K562 (cell line): ENCODE measurements around the gene COL16A1. TPM values are rescaled to one million over a fixed set of nuclear protein-coding genes. Genes with fewer than 3 reads are reported as not detected.

ENCODE experiments used
- ARNT ChIP-seq, 2 experiments: fragments of 450-650 bp; IDR thresholded peaks; 2 replicates each; pipeline ENCODE4 v1.6.1; 2016; ENCODE audit warnings: mild to moderate bottlenecking in 1 of 2
- BRD4 ChIP-seq: fragments of 200-600 bp; sonication (generic); IDR thresholded peaks from 2 replicates; pipeline ENCODE4 v1.6.1; 2017; ENCODE audit warnings: inconsistent platforms
- DMBX1 ChIP-seq: fragments of 250-450 bp; sonication (Bioruptor Pico); IDR thresholded peaks from 2 replicates; pipeline ENCODE4 v1.8.0; 2022; ENCODE audit warnings: inconsistent platforms, mild to moderate bottlenecking, moderate library complexity, borderline replicate concordance
- DPF2 ChIP-seq: fragments of 450-650 bp; IDR thresholded peaks from 2 replicates; pipeline ENCODE4 v1.6.1; 2016
- E2F6 ChIP-seq, 2 experiments: IDR thresholded peaks; 2 replicates each; pipeline ENCODE4 v1.6.1; 2011; ENCODE audit warnings: borderline replicate concordance in 1 of 2, control low read depth in 1 of 2, low read depth in 1 of 2, low read length in 1 of 2, mild to moderate bottlenecking in 1 of 2, mixed read lengths in 1 of 2, moderate library complexity in 1 of 2; ENCODE audit not compliant: insufficient read depth in 1 of 2, insufficient read length in 1 of 2, poor library complexity in 1 of 2, severe bottlenecking in 1 of 2; ENCODE audit errors: extremely low read depth in 1 of 2
- FOXA1 ChIP-seq: fragments of 450-650 bp; IDR thresholded peaks from 2 replicates; pipeline ENCODE4 v1.6.1; 2016; ENCODE audit warnings: mild to moderate bottlenecking, borderline replicate concordance
- GTF2E2 ChIP-seq: fragments of 200-800 bp; sonication (Bioruptor generic); IDR thresholded peaks from 2 replicates; pipeline ENCODE4 v1.6.1; 2016; ENCODE audit warnings: missing genetic modification characterization, missing compliant biosample characterization
- HDAC1 ChIP-seq, 2 experiments: fragments of 450-650 bp; IDR thresholded peaks; 2 replicates each; pipeline ENCODE4 v1.6.1; 2016 to 2017; ENCODE audit warnings: inconsistent platforms in 1 of 2, mild to moderate bottlenecking in 1 of 2, moderate library complexity in 1 of 2
- HNRNPK ChIP-seq: fragments of 200-400 bp; formaldehyde crosslinking; IDR thresholded peaks from one replicate; pipeline ENCODE4 v1.6.1; 2018; ENCODE audit warnings: mild to moderate bottlenecking, low read depth, low read length; ENCODE audit not compliant: poor library complexity, severe bottlenecking
- KDM5B ChIP-seq: fragments of 200-600 bp; sonication (generic); IDR thresholded peaks from 2 replicates; pipeline ENCODE4 v1.6.1; 2012; ENCODE audit warnings: low read depth, mild to moderate bottlenecking, moderate library complexity, low read length, control low read depth, inconsistent platforms; ENCODE audit not compliant: insufficient replicate concordance
- KLF6 ChIP-seq: fragments of 250-450 bp; sonication (Bioruptor Pico); IDR thresholded peaks from 2 replicates; pipeline ENCODE4 v1.4.0; 2020; ENCODE audit warnings: mild to moderate bottlenecking, moderate library complexity, borderline replicate concordance
- SAFB ChIP-seq: fragments of 200-400 bp; formaldehyde crosslinking; IDR thresholded peaks from 2 replicates; pipeline ENCODE4 v1.6.1; 2017; ENCODE audit warnings: low read depth, low read length, borderline replicate concordance
- SREBF2 ChIP-seq: sonication (generic); formaldehyde crosslinking; IDR thresholded peaks from 2 replicates; pipeline ENCODE4 v1.4.0; 2020; ENCODE audit warnings: mild to moderate bottlenecking, missing genetic modification reagents
- SRSF3 ChIP-seq: fragments of 200-400 bp; formaldehyde crosslinking; IDR thresholded peaks from 2 replicates; pipeline ENCODE4 v1.6.1; 2016; ENCODE audit warnings: mild to moderate bottlenecking, low read length, moderate library complexity; ENCODE audit not compliant: insufficient read depth
- SRSF9 ChIP-seq: fragments of 200-400 bp; formaldehyde crosslinking; IDR thresholded peaks from 2 replicates; pipeline ENCODE4 v1.6.1; 2017; ENCODE audit warnings: low read depth, low read length, borderline replicate concordance
- TCFL5 ChIP-seq: fragments of 250-450 bp; sonication (Bioruptor Pico); conservative IDR thresholded peaks from 2 replicates; pipeline ENCODE4 v1.6.1; 2021; ENCODE audit warnings: mild to moderate bottlenecking, moderate library complexity, matching md5 sums
- TEAD1 ChIP-seq, 2 experiments: fragments of 450-650 bp in 1 of 2; sonication (generic) in 1 of 2; formaldehyde crosslinking; IDR thresholded peaks; 2 replicates each; pipeline versions ENCODE4 v1.4.0 to v1.8.0; 2020 to 2022; ENCODE audit warnings: mild to moderate bottlenecking in 2 of 2, missing genetic modification reagents in 1 of 2
- UBTF ChIP-seq, 2 experiments: IDR thresholded peaks; 2 replicates each; pipeline ENCODE4 v1.6.1; 2012; ENCODE audit warnings: improper control_type of control experiment in 2 of 2, low read depth in 2 of 2, low read length in 2 of 2, borderline replicate concordance in 1 of 2
- WHSC1 ChIP-seq: IDR thresholded peaks from one replicate; pipeline ENCODE4 v1.6.1; 2012; ENCODE audit warnings: low read length, control low read depth, inconsistent platforms
- ZSCAN29 ChIP-seq: fragments of 450-650 bp; IDR thresholded peaks from 2 replicates; pipeline ENCODE4 v1.6.1; 2017
- ZSCAN32 ChIP-seq: fragments of 450-650 bp; formaldehyde crosslinking; IDR thresholded peaks from 2 replicates; pipeline ENCODE4 v1.4.0; 2020; ENCODE audit warnings: mild to moderate bottlenecking, moderate library complexity
- polyA plus RNA-seq, 8 experiments: library from polyadenylated mRNA; depleted of rRNA in 4 of 8; stranded (reverse) in 5 of 8; unstranded in 3 of 8; fragments of >200 nt; fragmentation: Nextera tagmentation in 2 of 8; fragmentation: Illumina TruSeq in 1 of 8; extraction: Ambion mirVana in 2 of 8; extraction: Trizol in 1 of 8; gene quantifications; 2 replicates each; pipeline versions ENCODE4 v1.2.1 to v1.2.3, GENCODE V29; 2011 to 2014; ENCODE audit warnings: inconsistent platforms in 1 of 8, missing spikeins in 1 of 8
- total RNA-seq, 7 experiments: library from RNA; depleted of rRNA in 6 of 7; stranded (reverse); fragments of >200 nt in 6 of 7; fragmentation: Illumina TruSeq in 2 of 7; extraction: Trizol in 2 of 7; gene quantifications; 2 replicates each; pipeline versions ENCODE4 v1.2.1 to v1.2.3, GENCODE V29; 2011 to 2021; ENCODE audit warnings: low replicate concordance in 1 of 7
- TF ChIP-seq, protein P1 (sequence below), 3 experiments: fragments of 200-800 bp in 1 of 3; sonication (Bioruptor generic) in 1 of 3; sonication (generic) in 1 of 3; formaldehyde crosslinking in 1 of 3; IDR thresholded peaks; 2 replicates each; pipeline versions ENCODE4 v1.6.1 to v1.8.0; 2016 to 2022; ENCODE audit warnings: mild to moderate bottlenecking in 2 of 3, missing compliant biosample characterization in 2 of 3, missing genetic modification characterization in 2 of 3, missing genetic modification reagents in 1 of 3
- TF ChIP-seq, protein P2 (sequence below): fragments of 200-400 bp; formaldehyde crosslinking; IDR thresholded peaks from 2 replicates; pipeline ENCODE4 v1.6.1; 2017; ENCODE audit warnings: mild to moderate bottlenecking, low read depth, low read length, moderate library complexity

Gene COL16A1
- total and polyA plus RNA-seq, 9 of the 15 experiments (the other 6 are each of a cell fraction or from before 2014, with no cell fraction given): 0.11 to 0.60 (median 0.11) TPM; not detected in 6

DNA sequence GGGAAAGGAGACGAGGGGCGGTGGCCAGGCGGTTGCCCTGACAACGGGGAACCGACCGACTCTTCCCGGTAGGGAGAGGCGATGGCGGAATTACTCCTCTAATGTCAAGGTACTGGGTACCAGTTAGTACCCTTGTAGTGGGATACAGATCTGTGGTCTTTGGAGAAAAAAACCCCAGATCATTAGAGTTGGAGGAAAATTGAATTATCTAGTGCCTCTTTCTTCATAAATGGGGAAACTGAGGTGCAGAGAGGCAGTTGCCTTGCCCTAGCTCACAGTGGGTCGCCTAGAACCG lies 58.6 kb downstream of the COL16A1 start (continued):
- no peak for TF ChIP-seq HDAC1 (IDR thresholded peaks at IDR 0.05)
- no peak for TF ChIP-seq SRSF3
- no peak for TF ChIP-seq TCFL5 (CRISPR knock-in tag)
- TF ChIP-seq, protein P1, sequence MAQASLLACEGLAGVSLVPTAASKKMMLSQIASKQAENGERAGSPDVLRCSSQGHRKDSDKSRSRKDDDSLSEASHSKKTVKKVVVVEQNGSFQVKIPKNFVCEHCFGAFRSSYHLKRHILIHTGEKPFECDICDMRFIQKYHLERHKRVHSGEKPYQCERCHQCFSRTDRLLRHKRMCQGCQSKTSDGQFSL (CRISPR knock-in tag; IDR thresholded peaks at IDR 0.05): no peak
- TF ChIP-seq, protein P1 (tag; IDR thresholded peaks at IDR 0.05): no peak
- no peak for TF ChIP-seq ZSCAN29
- TF ChIP-seq TEAD1 (CRISPR knock-in tag; IDR thresholded peaks at IDR 0.05): 0 out of 4 replicates have a peak, but pooled peaks of 1 of the 2 experiments have one; percentile 19
- TF ChIP-seq ARNT (IDR thresholded peaks at IDR 0.05): 0 out of 4 replicates have a peak, but pooled peaks of 1 of the 2 experiments have one; percentile 32
- no peak for TF ChIP-seq GTF2E2 (tag)
- peak in 1 of 2 experiments; percentile 51 for TF ChIP-seq E2F6 (IDR thresholded peaks at IDR 0.05; ENCODE audit: borderline replicate concordance in 1 of 2, extremely low read depth in 1 of 2, insufficient read depth in 1 of 2, insufficient read length in 1 of 2, low read depth in 1 of 2, low read length in 1 of 2, poor library complexity in 1 of 2, severe bottlenecking in 1 of 2)
- no peak for TF ChIP-seq BRD4
- no peak for TF ChIP-seq DMBX1 (CRISPR knock-in tag)
- no peak for TF ChIP-seq HNRNPK
- no peak for TF ChIP-seq FOXA1
- TF ChIP-seq SREBF2 (CRISPR knock-in tag): no peak
- no peak for TF ChIP-seq SAFB
- no peak for TF ChIP-seq ZSCAN32 (CRISPR knock-in tag)
- TF ChIP-seq DPF2: peak; percentile 7; the same call in 1 of the 2 replicates
- no peak for TF ChIP-seq UBTF (IDR thresholded peaks at IDR 0.05; ENCODE audit: borderline replicate concordance in 1 of 2, low read depth in 2 of 2, low read length in 2 of 2)
- TF ChIP-seq, protein P2, sequence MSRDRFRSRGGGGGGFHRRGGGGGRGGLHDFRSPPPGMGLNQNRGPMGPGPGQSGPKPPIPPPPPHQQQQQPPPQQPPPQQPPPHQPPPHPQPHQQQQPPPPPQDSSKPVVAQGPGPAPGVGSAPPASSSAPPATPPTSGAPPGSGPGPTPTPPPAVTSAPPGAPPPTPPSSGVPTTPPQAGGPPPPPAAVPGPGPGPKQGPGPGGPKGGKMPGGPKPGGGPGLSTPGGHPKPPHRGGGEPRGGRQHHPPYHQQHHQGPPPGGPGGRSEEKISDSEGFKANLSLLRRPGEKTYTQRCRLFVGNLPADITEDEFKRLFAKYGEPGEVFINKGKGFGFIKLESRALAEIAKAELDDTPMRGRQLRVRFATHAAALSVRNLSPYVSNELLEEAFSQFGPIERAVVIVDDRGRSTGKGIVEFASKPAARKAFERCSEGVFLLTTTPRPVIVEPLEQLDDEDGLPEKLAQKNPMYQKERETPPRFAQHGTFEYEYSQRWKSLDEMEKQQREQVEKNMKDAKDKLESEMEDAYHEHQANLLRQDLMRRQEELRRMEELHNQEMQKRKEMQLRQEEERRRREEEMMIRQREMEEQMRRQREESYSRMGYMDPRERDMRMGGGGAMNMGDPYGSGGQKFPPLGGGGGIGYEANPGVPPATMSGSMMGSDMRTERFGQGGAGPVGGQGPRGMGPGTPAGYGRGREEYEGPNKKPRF: no peak
- TF ChIP-seq KLF6 (CRISPR knock-in tag): no peak
- TF ChIP-seq WHSC1: no peak
- TF ChIP-seq SRSF9: no peak
- no peak for TF ChIP-seq KDM5B
